ENCODE results near the gene LTBR.
"Not testable (repeated sequence)": the region's sequence is repeated elsewhere in the genome, so short reads cannot be mapped to it uniquely, and the experiment has no call there.

LTBR gene

DNA sequence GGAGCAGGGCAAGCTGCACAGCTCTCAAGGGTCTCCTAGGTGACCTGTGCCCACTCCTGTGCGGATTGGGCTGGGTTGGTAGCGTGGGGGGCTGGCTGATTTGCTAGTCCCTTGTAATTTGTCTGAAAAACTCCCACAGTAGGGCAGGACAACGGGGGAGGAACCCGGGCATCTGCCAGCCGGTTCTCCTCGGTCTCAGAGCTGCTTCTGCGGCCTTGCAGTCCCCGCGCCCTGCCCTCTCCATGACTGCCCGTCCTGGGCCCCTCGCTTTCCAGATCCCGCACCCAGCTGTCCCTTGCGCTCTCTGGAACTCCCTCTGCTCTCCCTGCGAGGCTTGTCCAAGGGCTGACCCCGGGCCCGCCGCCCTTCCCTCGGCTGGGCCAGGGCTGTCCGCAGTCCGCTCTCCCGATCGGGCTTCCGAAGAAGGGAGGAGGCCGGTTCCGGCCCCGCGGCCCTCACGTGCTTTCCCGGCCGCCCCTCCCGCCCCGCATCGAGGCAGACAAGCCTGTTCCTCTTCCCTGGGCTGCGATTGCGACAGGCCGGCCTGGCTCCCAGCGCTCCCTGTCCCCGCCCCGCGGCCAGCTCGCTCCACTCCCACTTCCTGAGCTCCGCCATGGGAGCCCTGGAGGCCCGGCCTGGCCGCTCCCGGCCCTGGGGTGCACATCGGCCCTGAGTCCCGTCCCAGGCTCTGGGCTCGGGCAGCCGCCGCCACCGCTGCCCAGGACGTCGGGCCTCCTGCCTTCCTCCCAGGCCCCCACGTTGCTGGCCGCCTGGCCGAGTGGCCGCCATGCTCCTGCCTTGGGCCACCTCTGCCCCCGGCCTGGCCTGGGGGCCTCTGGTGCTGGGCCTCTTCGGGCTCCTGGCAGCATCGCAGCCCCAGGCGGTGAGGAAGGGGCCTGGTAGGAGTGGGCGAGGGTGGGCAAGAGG is at the start of gene LTBR:
TSS of gene LTBR (plus strand) at position 591 of the 927 bp plus-strand sequence. CDS start at position 788, 197 bp downstream.
- in situ Hi-C loops (cut with MboI; ENCODE audit: low sequenced_read_pairs): no loop called here

DNA sequence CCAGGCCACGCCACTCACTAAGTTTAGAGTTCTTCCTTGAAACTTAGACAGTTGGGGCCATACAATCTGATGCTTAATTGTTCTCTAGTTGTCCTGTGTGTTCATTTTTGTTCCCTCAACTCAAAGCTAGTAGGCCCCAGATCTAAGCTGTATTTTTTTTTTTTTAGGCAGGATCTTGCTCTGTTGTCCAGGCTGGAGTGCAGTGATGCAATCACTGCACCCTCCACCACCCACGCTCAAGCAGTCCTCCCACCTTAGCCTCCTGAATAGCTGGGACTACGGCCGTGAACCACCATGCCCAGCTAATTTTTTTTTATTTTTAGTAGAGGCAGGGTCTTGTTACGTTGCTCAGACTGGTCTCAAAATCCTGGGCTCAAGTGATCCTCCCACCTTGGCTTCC is 49.6 kb upstream of the LTBR start:
- in situ Hi-C loops (cut with MboI; ENCODE audit: low sequenced_read_pairs): no loop called here

DNA sequence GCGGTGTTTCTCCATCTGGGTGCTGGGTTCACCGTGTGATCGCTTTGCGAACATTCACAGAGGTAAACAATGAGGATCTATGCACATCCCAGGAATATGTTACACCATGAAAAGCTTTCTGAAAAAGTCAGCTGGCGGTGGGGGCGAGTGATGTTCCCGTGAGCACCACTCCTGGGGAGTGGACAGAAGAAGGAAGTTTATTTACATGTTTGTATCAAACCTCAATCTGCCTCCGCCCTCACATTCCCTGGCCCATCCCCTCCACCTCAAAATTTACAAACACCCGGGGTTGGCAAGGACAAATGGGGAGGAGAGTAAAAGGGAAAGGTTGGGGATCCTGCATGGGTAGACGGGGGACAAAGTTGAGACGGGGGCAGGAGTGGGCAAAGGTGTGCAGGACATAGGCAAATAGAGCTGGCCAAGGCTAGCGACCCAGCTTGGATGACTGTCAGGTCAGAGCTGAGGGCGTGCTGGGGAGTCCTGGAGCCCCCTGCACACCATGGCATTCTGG is 49.0 kb upstream of the LTBR start:
- in situ Hi-C loops (cut with MboI; ENCODE audit: low sequenced_read_pairs): no loop called here

DNA sequence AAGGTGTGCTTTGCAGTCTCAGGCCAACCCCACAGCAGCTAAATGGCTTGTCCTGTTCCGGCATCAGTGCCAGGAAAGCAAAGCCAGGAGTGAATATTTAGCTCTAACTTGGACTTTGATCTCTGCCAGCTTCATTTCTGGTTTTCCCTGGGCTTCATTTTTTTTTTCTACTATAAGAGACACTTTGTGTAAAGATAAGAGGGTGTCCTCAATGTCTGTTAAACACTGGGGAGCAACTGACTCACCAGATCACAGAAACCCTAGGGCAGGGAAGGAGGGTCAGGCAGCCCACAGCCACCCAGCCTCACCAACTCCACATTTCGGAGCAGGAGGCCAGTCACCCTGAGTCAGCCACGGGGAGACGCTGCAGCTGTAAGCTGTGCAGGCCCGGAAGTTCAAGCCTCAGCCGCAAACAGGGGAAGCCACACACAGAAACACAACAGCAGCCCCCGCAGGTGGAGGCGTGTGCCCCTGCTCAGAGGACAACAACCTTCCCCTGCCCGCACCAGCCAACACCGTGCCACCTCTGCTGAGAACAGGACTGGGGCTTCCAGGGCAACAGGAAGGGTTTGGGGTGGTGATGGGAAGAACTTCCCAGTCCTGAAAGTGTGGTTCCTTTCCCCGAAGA is 48.4 kb upstream of the LTBR start:
- in situ Hi-C loops (cut with MboI; ENCODE audit: low sequenced_read_pairs): no loop called here

DNA sequence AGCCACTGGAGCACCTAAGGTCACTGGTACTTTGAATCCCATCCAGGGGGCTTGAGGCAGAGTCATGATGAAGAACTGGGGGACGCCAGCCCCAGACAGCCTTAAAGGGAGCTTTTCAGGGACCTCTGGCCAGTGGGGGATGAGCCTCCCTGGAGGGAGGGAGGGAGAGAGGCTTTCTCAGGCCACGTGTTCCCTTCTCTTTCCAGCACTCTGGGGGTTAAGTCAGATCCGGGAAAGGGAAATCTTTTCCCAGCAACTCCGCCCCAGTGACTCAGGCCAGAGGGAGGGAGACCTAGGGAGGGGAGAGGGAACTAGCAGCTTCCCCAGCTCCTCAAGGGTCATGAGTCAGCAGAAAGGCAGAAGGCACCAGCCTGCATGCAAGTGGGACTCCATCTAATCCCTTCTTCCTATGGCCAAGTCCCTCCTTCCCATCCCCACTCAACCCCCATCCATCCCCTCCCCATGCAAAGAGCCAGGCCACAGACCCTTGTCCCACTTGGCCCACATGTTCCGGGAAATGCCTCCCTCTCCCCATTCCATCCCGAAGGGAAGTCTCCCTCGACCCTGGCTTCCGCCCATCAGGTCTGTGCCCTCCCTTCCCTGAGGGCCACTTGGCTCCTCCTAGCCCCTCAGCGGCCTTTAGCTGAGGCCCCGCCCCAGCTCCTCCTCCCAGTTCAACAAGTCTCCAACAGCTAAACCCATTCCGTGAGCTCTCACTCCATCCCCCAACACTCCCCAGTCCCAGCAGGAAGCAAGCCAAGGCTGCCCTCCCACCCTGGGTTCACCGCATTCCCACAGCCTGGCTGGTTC is 47.7 kb upstream of the LTBR start:
- in situ Hi-C loops (cut with MboI; ENCODE audit: low sequenced_read_pairs): no loop called here

DNA sequence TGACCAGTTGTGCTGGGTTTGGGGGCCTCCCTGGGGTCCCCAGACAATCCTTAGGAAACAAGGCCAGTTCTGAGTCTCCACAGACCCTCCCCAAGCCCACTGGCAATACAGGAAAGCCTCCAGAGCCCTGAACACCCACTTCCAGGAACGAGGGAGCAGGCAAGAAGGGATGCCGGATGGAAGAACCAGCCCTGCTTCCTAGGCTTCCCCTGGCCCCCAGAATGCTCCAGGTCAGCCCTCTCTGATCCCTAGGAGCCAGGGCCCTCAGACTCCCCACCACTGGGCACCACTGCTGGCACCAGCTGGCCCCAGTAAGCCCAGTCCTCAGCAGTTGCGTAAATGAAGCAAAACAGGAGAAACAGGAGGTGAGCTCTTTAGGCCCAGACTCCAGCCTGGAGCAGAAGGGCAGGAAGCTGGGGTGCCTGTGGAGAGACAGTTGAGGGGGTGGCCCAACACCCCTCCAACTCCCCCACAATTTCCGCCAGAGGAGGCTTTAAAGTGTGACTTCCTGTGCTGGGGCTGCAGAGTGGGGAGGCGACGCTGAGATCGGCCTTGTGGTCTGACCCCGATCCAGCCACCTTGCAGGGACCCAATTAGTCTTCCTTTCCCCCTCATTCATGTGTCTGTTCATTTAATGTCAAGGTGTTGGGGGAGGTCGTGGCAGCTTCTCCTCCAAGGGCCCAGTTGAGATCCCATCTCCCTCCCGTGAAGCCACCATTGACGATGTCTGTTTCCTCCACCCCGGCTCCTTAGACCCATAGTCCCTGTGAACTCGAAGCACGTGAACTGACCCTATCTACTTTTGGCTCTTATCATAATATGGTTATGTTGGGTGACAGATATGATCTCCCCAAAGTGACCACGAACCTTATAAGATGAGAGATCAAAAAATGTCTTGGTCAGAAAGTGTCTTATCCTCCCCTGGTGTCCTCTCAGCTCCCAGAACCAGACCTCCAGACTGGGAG is 46.8 kb upstream of the LTBR start:
- in situ Hi-C loops (cut with MboI; ENCODE audit: low sequenced_read_pairs): no loop called here

DNA sequence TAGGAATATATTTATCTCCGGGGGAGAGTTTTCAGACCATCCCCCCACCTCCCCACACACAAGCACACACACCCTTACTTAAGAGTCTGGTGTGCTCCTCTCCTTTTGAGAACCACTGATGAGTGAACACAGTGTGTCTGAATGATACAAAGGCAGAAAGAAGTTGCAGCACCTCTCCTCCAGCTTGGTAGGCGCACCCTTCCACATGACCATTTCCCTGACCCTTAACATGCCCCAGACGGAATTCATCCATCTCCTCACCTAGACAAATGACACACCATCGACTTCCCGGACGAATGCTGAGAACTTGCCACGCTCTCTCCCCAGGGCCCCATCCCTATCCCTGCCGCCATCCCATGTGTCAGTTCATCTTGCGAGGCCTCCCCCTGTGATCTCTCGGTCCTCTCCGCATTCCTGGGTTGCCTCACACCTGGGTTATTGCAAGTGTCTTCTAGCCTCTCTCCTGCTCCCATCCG is 46.0 kb upstream of the LTBR start:
- in situ Hi-C loops (cut with MboI; ENCODE audit: low sequenced_read_pairs): no loop called here

DNA sequence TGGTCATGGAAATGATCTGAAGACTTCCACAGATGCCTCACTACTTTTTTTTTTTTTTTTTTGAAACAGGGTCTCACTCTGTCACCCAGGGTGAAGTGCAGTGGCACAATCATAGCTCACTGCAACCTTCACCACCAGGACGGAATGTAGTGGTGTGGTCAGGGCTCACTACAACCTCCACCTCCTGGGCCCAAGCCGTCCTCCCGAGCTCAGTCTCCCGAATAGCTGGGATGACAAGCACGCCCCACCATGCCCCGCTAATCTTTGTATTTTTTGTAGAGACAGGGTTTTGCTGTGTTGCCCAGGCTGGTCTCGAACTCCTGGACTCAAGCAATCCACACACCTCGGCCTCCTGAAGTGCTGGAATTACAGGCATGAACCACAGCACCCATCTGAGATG is 45.4 kb upstream of the LTBR start:
- in situ Hi-C loops (cut with MboI; ENCODE audit: low sequenced_read_pairs): not testable (repeated sequence)

DNA sequence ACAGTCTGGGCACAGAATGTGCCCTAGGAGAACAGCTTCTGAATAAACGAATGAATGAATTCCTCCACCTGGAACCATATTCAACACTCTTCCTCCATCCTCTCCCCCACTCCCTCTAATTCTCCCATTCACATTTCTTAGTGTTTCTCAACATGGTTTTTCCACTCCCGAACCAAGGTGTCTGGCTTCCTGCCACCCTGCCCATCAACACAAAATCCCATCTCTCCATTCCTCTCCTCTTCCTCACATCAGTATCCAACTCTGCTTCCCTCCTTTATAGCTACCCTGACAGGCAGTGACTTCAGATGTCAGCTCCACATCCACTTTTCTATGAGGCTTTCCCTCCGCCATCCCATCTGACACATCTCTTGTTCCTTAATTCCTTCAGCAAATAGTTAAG is 45.0 kb upstream of the LTBR start:
- in situ Hi-C loops (cut with MboI; ENCODE audit: low sequenced_read_pairs): no loop called here

DNA sequence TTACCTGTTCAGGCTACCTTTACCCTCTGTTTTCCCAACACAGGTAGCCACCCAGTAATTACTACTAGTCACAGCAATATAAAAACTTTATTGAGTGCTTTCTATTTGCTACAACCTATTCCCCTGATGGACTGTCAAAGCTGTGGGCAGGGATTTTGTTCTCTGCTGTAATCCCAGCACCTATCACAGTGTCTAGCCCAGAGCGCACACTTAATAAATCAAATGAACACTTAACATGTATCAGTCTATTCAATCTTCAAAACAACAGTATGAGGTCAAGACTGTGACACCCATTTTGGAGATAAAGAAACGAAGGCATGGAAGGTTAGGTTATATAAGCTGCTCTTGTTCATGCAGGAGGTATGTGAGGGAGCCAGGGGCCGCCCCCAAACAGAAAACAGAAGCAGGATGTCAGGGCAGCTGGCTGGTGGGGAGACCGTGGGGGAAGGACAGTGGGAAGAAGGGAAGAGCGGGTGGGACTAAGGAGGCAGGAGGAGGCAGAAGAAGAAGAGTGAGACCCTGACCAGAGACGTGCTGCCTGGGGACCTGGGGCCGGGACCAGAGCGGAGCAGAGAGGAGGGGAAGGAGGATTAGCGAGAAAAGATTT is 43.8 kb upstream of the LTBR start:
- in situ Hi-C loops (cut with MboI; ENCODE audit: low sequenced_read_pairs): no loop called here

DNA sequence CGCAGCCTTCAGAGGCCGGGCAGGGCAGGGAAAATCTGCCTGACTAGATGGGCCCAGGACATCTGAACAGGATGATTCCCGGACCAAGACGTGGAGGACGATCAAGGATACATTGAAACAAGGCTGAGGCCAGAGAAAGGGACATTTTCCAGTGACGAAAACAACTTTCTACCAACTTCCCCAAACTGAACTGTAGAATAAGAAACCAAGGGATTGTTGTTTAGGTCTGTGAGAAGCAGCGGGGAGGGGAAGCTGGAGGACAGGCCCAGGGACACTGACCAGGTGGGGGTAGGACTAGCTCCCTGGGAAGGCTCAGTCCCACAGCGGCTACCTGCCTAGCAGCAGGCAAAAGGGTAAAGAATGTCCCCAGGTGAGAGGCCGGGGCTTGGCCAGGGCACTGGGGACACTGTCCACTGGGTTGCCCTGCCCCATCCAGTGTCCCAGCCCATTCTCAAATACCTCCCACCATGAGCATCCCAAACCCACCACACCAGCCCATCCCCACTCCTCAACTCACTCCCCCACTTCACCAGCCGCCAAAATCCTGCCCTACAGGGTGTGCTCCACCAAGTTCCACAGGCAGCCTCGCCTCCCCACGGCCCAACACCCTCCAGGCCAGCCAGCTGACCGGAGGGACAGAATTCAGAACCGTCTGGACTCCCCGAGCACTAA is 43.1 kb upstream of the LTBR start:
- in situ Hi-C loops (cut with MboI; ENCODE audit: low sequenced_read_pairs): no loop called here

DNA sequence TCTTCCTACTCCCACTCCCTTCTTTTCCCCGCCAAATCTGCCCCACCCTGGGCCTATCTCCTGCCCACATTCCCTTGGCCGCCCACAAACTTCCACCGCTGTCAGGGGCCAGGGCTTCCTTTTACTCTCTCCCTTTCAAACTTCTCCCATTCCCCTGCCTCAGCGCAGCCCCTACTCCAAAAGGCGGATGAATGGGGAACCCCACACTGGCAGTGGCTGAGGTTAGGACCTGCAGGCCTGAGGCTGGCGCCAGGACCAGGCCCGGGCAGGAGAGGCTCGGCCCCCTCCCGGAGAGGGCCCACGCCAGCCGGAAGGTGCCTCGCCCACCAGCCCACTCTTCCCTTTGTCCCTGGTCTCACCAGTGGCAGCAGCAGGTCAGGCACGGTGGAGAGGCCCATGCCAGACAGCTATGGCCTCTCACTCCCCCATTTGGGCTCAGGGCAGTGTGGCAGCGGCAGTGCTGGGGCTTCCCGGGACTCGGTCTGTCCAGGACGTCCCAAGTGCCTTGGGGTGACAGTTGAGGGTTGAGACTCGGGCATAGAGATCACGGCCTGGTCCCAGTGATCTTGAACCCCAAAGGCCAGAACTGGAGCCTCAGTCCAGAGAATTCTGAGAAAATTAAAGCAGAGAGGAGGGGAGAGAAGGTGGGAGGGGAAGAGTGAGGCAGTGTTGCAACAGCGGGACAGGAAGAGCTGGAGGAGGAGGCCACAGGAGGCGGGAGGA is 42.4 kb upstream of the LTBR start, which contains the start of gene TNFRSF1A:
TSS of gene TNFRSF1A (minus strand) at position 660 of the 723 bp plus-strand sequence. CDS start at position 398, 262 bp downstream.
- in situ Hi-C loops (cut with MboI; ENCODE audit: low sequenced_read_pairs): no loop called here

DNA sequence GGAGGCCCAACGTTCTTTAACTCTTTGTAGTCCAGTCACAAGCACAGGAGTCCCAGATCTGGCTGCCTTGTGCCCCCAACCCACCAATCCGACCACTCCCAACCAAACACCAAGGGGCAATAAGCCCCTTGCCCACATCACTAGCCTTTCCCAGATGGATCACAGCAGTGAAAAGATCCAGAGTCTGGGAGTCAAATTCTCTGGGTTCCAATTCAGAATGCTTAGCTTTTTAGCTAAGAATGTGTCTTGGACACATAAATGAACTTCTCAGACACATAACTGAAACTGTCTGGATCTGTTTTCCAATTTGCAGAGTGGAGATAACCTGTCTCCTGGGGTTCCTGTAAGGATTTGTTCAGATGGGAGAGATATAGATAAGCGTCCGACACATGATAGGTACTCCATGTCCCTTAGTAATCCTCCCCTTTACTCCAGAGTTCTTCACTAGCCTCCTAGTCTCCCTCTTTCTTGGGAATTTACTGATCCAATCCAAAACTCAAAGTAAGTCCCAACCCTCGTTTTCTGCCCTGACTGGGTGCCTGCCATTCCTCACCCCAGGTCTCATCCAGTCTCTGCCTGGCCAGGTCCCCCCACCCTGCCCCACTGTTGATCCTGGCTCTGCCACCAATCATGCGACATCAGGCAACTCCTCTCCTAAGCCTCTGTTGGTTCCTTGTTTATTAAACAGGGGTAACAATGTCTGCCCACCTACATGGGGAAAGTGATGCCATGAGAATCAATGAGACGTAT is 41.6 kb upstream of the LTBR start:
- in situ Hi-C loops (cut with MboI; ENCODE audit: low sequenced_read_pairs): no loop called here

DNA sequence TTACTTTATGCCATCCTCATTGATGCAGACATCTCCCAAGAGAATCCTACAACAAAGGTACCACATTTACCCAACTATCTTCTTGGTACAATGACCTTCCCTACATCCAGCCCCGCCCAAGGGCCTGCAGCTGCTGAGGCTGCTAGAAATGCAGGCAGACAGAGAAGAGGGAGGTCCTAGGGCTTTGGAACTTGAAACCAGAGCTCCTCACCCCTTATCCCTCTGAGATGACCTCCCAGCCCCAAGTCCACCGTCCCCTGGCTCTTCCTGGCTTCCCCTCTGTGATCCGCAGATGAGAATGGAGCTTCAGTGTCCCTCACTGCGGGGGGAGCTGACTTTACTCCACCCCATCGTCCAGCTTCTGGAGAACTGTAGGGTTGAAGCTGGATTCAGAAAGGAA is 40.4 kb upstream of the LTBR start:
- in situ Hi-C loops (cut with MboI; ENCODE audit: low sequenced_read_pairs): no loop called here

DNA sequence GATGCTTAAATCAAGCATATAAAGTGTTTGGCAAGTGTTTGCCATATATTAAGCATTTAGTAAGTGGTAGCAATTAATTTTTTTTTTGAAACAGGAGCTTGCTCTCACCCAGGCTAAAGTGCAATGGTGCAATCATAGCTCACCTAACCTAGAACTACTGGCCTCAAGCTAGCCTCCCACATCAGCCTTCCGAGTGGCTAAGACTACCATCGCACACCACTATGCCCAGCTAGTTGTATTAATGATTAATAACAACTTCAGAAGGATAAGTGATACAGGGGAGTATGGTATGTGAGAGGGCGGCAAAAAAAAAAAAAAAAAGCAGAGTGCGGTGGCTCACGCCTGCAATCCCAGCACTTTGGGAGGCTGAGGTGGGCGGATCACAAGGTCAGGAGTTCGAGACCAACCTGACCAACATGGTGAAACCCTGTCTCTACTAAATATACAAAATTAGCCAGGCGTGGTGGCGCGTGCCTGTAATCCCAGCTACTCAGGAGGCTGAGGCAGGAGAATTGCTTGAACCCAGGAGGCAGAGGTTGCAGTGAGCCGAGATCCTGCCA is 39.8 kb upstream of the LTBR start:
- in situ Hi-C loops (cut with MboI; ENCODE audit: low sequenced_read_pairs): not testable (repeated sequence)

DNA sequence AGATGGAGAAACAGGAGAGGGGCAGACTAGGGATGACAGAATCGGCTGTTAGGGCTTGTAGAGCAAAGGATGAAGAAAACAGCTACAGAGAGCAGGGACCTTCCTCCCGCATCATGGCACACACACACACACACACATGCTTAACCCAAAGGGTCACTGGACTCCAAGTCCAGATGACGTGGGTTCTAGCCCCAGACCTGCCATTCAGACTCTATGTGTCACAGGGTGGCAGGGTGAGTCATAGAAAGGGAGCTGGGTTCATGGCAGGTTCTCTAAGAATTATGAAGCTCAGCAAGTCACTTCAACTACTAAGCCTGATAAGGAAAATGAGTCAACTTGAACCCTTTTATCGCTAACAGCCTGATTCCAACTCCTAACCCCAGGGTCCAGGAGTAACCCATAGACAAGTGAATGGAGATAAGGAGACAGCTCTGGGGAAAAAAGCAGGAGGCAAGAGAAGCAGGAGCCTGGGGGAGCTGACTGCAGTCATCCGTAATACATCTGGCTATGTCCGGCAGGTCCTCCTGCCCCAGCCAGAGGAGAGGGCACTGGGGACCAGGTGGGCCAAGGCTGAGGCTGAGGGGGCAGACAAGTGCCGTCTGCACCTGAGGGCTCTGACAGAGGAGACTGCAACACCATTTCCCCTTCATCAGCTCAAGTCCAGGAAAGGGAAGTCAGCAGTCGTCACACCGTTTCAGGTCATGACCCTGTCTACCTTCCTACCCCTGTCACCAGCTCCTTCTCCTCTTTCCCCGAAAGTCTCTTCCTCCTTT is 38.5 kb upstream of the LTBR start:
- in situ Hi-C loops (cut with MboI; ENCODE audit: low sequenced_read_pairs): no loop called here

Data from HL-60/S4 (cell line).